BE2C (cell line): ENCODE results near the gene LRTM2.

Experiments used
- DNase-seq: peaks from one replicate; pipeline ENCODE4 v3.0.0-alpha.2; 2020
- H3K27me3 ChIP-seq: fragments of 250-450 bp; sonication (Bioruptor Pico); 2 replicates; pipeline ENCODE4 v1.5.1; 2020; ENCODE audit warnings: mild to moderate bottlenecking
- H3K36me3 ChIP-seq: fragments of 250-450 bp; sonication (Bioruptor Pico); 2 replicates; pipeline ENCODE4 v1.5.1; 2020; ENCODE audit warnings: mild to moderate bottlenecking
- H3K4me1 ChIP-seq: fragments of 250-450 bp; sonication (Bioruptor Pico); 2 replicates; pipeline ENCODE4 v1.5.1; 2020
- H3K4me3 ChIP-seq: 2 replicates; pipeline ENCODE4 v1.5.1; 2011; ENCODE audit warnings: low read depth, low read length
- H3K9me3 ChIP-seq: fragments of 250-450 bp; sonication (Bioruptor Pico); 2 replicates; pipeline ENCODE4 v1.5.1; 2020
- TF ChIP-seq, protein P1 (sequence below): IDR thresholded peaks from 2 replicates; pipeline ENCODE4 v1.5.1; 2012; ENCODE audit warnings: mild to moderate bottlenecking, low read depth, low read length

The LRTM2 gene

GRCh38 chr12:1857086-1857485 is 36.7 kb downstream of the LRTM2 start:
- no peaks in the 10 kb centered on the region for H3K36me3 ChIP-seq
- no peak for DNase-seq
- peaks cover 8% of the 10 kb centered on the region; the same call in 1 of the 2 replicates for H3K9me3 ChIP-seq
- H3K4me3 ChIP-seq, result no peak overlapping the region
- no peaks in the 10 kb centered on the region for H3K27me3 ChIP-seq
- H3K4me1 ChIP-seq, result no peaks in the 10 kb centered on the region
- TF ChIP-seq, protein P1, sequence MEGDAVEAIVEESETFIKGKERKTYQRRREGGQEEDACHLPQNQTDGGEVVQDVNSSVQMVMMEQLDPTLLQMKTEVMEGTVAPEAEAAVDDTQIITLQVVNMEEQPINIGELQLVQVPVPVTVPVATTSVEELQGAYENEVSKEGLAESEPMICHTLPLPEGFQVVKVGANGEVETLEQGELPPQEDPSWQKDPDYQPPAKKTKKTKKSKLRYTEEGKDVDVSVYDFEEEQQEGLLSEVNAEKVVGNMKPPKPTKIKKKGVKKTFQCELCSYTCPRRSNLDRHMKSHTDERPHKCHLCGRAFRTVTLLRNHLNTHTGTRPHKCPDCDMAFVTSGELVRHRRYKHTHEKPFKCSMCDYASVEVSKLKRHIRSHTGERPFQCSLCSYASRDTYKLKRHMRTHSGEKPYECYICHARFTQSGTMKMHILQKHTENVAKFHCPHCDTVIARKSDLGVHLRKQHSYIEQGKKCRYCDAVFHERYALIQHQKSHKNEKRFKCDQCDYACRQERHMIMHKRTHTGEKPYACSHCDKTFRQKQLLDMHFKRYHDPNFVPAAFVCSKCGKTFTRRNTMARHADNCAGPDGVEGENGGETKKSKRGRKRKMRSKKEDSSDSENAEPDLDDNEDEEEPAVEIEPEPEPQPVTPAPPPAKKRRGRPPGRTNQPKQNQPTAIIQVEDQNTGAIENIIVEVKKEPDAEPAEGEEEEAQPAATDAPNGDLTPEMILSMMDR, result no peak

DNA sequence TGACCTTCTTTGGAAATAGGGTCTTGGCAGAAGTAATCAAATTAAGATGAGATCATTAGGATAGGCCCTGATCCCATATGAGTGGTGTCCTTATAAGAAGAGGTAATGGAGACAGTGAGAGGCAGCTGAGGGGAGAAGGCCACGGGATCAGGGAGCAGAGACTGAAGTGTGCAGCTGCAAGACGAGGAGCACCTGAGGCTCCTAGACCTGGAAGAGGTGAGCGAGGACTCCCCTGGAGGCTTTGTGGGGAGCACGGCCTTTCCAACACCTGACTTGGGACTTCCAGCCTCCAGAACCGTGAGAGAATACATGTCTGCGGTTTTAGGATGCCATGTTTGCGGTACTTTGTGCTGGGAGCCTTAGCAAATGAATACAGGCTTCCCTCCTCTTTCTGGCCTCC is 37.5 kb downstream of the LRTM2 start:
- peaks cover 8% of the 10 kb centered on the region; the same call in 1 of the 2 replicates for H3K9me3 ChIP-seq
- H3K36me3 ChIP-seq, result no peaks in the 10 kb centered on the region
- H3K27me3 ChIP-seq, result no peaks in the 10 kb centered on the region
- no peak for DNase-seq
- H3K4me3 ChIP-seq, result no peak overlapping the region
- TF ChIP-seq, protein P1, result no peak
- H3K4me1 ChIP-seq, result no peaks in the 10 kb centered on the region

GRCh38 chr12:1858456-1858855 is 38.1 kb downstream of the LRTM2 start:
- Histone ChIP-seq H3K27me3 (no peaks in the 10 kb centered on the region), H3K4me1 (no peaks in the 10 kb centered on the region), H3K9me3 (peaks cover 8% of the 10 kb centered on the region; the same call in 1 of the 2 replicates), H3K36me3 (no peaks in the 10 kb centered on the region), H3K4me3 (no peak overlapping the region)
- TF ChIP-seq, protein P1, result no peak
- no peak for DNase-seq

- Histone ChIP-seq H3K4me1 (no peaks in the 10 kb centered on the region), H3K9me3 (peaks cover 8% of the 10 kb centered on the region; the same call in 1 of the 2 replicates), H3K36me3 (no peaks in the 10 kb centered on the region), H3K4me3 (no peak overlapping the region), H3K27me3 (no peaks in the 10 kb centered on the region)
- no peak for DNase-seq
- TF ChIP-seq, protein P1, result no peak
These were observed 39.3 kb downstream of the LRTM2 start for GRCh38 chr12:1859643-1860042.

GRCh38 chr12:1862973-1863372 is 42.6 kb downstream of the LRTM2 start:
- Histone ChIP-seq H3K27me3 (no peaks in the 10 kb centered on the region; the same call in 1 of the 2 replicates), H3K4me3 (no peak overlapping the region), H3K36me3 (no peaks in the 10 kb centered on the region), H3K9me3 (no peaks in the 10 kb centered on the region), H3K4me1 (no peaks in the 10 kb centered on the region)
- TF ChIP-seq, protein P1, result no peak
- DNase-seq, result no peak

- TF ChIP-seq, protein P1, result no peak
These were observed 43.5 kb downstream of the LRTM2 start for GRCh38 chr12:1863823-1864222.

More at GRCh38 chr12:1863823-1864222, 43.5 kb downstream of the LRTM2 start:
- Histone ChIP-seq H3K36me3 (no peaks in the 10 kb centered on the region), H3K27me3 (no peaks in the 10 kb centered on the region; the same call in 1 of the 2 replicates), H3K4me3 (no peak overlapping the region), H3K9me3 (no peaks in the 10 kb centered on the region), H3K4me1 (no peaks in the 10 kb centered on the region)
- DNase-seq, result no peak
